ENCODE results near the gene KLB. TPM values are rescaled to one million over a fixed set of nuclear protein-coding genes. Genes with fewer than 3 reads are reported as not detected.

KLB gene
- total and polyA plus RNA-seq, 2 experiments from 2014 or later: 0.03 to 0.19 TPM

DNA sequence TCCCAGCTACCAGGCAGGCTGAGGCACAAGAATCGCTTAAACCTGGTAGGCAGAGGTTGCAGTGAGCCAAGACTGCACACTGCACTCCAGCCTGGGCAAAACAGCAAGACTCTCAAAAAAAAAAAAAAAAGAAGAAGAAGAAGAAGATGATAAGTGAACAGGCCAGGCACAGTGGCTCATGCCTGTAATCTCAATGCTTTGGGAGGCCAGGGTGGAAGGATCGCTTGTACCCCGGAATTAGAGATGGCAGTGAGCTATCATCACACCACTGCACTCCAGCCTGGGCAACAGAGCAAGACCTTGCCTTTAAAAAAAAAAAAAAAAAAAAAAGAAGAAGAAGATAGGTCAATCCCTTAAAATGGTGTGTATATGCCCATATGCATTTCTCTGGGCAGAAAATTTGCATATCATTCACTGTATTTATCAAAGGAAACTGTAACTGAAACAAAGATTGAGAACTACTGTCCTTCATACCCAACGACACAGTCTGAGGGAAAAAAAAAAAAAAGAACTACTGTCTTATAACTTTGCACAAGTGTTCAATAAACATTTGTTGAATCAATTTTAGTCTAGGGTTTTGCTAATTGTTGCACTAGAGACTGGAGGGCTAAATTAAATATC, 42.8 kb upstream of the KLB start:
- Mint-ChIP-seq H3K36me3 (ENCODE audit: low read depth) (no peaks in the 10 kb centered on the region; the same call in 2 of the 3 replicates), H3K27me3 (ENCODE audit: insufficient read depth, low read depth, poor library complexity) (peaks cover 14% of the 10 kb centered on the region), H3K4me1 (peaks cover 9% of the 10 kb centered on the region; the same call in 2 of the 3 replicates), H3K27ac (no peak overlapping the region), H3K9me3 (no peaks in the 10 kb centered on the region; the same call in 1 of the 3 replicates), H3K4me3 (no peak overlapping the region)
- Histone ChIP-seq H3K27me3 (ENCODE audit: insufficient read depth) (peaks cover 11% of the 10 kb centered on the region; the same call in 1 of the 2 replicates), H4K20me1 (replicated peaks; ENCODE audit: insufficient read depth) (peaks cover 24% of the 10 kb centered on the region), H3K4me3 (no peak overlapping the region), H3K4me1 (ENCODE audit: insufficient read depth) (peaks cover 10% of the 10 kb centered on the region), H3K9me2 (ENCODE audit: insufficient read depth) (0 out of 2 replicates have a peak, but pooled peaks cover 6% of the 10 kb centered on the region), H3K36me3 (ENCODE audit: insufficient read depth) (no peaks in the 10 kb centered on the region), H3K79me2 (replicated peaks; ENCODE audit: insufficient read depth) (peaks cover 72% of the 10 kb centered on the region), H3F3A (replicated peaks; ENCODE audit: low read depth) (0 out of 2 replicates have a peak, but pooled peaks cover 5% of the 10 kb centered on the region), H3K27ac (ENCODE audit: low read depth) (no peak overlapping the region), H3K4me2 (0 out of 2 replicates have a peak overlapping the region, but pooled peaks have one; percentile 44), H2AFZ (no peak overlapping the region)
- DNase-seq (ENCODE audit: low spot score) (no peak), ATAC-seq (no peak)
- no peak for TF ChIP-seq ETS1 (IDR thresholded peaks at IDR 0.05)
- no peak for TF ChIP-seq EZH2phosphoT487 (IDR thresholded peaks at IDR 0.05; ENCODE audit: unreplicated experiment)
- TF ChIP-seq STAT1 (IDR thresholded peaks at IDR 0.05; ENCODE audit: unreplicated experiment): no peak
- no peak for TF ChIP-seq CREB1 (CRISPR knock-in tag; IDR thresholded peaks at IDR 0.05; ENCODE audit: low read depth)

DNA sequence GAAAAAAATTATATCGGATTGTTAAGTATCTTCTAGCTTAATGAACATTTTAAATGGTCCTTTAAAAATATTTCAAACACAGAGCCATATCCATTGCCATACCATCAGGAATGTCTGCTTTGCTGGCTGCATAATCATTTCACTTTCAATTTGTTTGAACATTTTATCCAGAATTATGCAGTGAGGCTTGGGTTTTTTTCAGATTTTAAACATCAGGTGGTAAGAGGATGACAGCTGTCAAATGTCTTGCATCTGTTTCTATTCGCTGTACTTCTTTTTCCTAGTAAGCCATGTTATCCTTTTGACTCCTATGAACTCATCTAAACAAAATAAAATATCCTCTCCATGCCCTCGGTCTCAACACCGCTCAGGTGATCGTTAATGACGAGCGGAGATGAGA, 41.4 kb upstream of the KLB start:
- Histone ChIP-seq H4K20me1 (replicated peaks; ENCODE audit: insufficient read depth) (peaks cover 24% of the 10 kb centered on the region), H3K4me2 (peak overlapping the region; percentile 96), H3K36me3 (ENCODE audit: insufficient read depth) (no peaks in the 10 kb centered on the region), H3K27me3 (ENCODE audit: insufficient read depth) (peaks cover 11% of the 10 kb centered on the region; the same call in 1 of the 2 replicates), H3F3A (replicated peaks; ENCODE audit: low read depth) (0 out of 2 replicates have a peak, but pooled peaks cover 5% of the 10 kb centered on the region), H3K27ac (ENCODE audit: low read depth) (peak overlapping the region; percentile 95; the same call in 1 of the 2 replicates), H2AFZ (no peak overlapping the region), H3K79me2 (replicated peaks; ENCODE audit: insufficient read depth) (peaks cover 57% of the 10 kb centered on the region), H3K4me3 (peak overlapping the region; percentile 96), H3K4me1 (ENCODE audit: insufficient read depth) (peaks cover 10% of the 10 kb centered on the region), H3K9me2 (ENCODE audit: insufficient read depth) (0 out of 2 replicates have a peak, but pooled peaks cover 6% of the 10 kb centered on the region)
- H3K36me3 Mint-ChIP-seq (ENCODE audit: low read depth): peaks cover 3% of the 10 kb centered on the region
- H3K4me3 Mint-ChIP-seq: peak overlapping the region; percentile 88
- no peak for DNase-seq (ENCODE audit: low spot score)
- H3K27ac Mint-ChIP-seq: peak overlapping the region; percentile 97
- peaks cover 16% of the 10 kb centered on the region for H3K27me3 Mint-ChIP-seq (ENCODE audit: insufficient read depth, low read depth, poor library complexity)
- ATAC-seq: no peak
- TF ChIP-seq STAT1 (IDR thresholded peaks at IDR 0.05; ENCODE audit: unreplicated experiment): no peak
- no peak for TF ChIP-seq ZNF331 (CRISPR knock-in tag; IDR thresholded peaks at IDR 0.05; ENCODE audit: low read depth)
- no peak for TF ChIP-seq JUNB (IDR thresholded peaks at IDR 0.05; ENCODE audit: unreplicated experiment)
- H3K4me1 Mint-ChIP-seq: peaks cover 9% of the 10 kb centered on the region; the same call in 2 of the 3 replicates
- H3K9me3 Mint-ChIP-seq: peaks cover 6% of the 10 kb centered on the region
